ENCODE data around the gene RASA3.

Gene RASA3

DNA sequence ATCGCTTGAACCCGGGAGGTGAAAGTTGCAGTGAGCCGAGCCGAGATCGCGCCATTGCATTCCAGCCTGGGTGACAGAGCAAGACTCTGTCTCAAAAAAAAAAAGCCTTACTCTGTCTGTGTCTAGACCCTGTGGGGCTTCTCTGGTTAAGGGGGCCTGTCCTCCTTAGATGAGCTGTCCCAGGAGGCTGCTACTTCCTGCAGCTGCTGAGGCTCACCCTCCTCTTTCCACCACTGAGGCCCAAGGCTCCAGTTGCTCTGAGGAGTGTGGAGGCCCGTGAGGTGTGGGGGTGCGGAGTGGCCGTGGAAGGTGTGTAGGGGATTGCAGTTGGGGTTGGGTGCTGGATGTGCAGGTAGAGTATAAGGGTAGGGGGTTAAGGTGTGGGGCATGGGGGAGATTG is 22.1 kb upstream of the RASA3 start:
- TF ChIP-seq, protein P1, sequence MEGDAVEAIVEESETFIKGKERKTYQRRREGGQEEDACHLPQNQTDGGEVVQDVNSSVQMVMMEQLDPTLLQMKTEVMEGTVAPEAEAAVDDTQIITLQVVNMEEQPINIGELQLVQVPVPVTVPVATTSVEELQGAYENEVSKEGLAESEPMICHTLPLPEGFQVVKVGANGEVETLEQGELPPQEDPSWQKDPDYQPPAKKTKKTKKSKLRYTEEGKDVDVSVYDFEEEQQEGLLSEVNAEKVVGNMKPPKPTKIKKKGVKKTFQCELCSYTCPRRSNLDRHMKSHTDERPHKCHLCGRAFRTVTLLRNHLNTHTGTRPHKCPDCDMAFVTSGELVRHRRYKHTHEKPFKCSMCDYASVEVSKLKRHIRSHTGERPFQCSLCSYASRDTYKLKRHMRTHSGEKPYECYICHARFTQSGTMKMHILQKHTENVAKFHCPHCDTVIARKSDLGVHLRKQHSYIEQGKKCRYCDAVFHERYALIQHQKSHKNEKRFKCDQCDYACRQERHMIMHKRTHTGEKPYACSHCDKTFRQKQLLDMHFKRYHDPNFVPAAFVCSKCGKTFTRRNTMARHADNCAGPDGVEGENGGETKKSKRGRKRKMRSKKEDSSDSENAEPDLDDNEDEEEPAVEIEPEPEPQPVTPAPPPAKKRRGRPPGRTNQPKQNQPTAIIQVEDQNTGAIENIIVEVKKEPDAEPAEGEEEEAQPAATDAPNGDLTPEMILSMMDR (IDR thresholded peaks at IDR 0.05; ENCODE audit: insufficient read depth, low read depth, low read length, missing control alignments): no peak
- no peak overlapping the region for H3K4me3 ChIP-seq (ENCODE audit: low read length)
- DNase-seq (ENCODE audit: low read depth): no peak

DNA sequence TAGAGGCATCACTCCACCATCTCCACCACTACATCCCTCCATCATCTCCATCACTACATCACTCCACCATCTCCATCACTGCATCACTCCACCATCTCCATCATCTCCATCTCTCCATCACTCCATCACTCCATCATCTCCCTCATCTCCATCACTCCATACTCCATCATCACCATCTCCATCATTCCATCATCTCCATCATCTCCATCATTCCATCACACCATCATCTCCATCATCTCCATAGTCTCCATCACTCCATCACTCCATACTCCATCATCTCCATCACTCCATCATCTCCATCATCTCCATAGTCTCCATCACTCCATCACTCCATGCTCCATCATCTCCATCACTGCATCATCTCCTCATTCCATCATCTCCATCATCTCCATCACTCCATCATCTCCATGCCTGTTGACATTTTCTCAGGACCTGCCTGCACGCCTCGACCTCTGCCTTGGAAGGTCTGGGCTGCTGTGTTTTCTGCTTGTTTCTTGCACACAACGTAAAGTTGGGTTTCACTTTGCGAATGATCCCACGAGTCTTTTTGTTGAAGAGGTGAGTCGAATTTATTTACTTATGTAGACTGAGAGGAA is 21.2 kb upstream of the RASA3 start:
- TF ChIP-seq, protein P1 (IDR thresholded peaks at IDR 0.05; ENCODE audit: insufficient read depth, low read depth, low read length, missing control alignments): no peak
- DNase-seq (ENCODE audit: low read depth): no peak
- H3K4me3 ChIP-seq (ENCODE audit: low read length): no peak overlapping the region

DNA sequence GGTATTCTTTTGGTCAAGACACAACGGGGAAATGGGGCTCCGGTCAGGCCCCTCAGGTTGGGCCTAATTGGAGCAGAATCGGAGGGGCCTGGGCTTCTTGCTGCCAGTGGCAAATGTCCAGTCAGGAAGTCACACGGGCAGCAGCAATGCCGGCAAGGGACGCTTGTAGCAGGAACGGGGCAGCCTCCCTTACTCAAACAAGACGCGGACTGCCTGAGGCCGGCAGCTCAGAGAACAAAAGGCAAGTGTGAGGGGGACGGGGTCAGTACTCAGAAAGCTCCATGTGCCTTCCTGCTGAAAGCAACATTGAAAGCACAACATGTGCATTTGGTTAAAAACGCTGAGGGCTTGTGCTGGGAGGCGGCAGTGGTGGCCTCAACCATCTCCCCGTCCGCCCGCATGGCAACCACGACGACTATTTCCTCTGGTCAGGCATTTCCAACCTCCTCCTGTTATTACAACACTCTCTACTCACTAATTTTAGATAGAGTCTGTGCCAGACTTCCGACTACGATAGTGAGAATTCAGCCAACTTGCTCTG is 20.5 kb upstream of the RASA3 start:
- no peak for DNase-seq (ENCODE audit: low read depth)
- H3K4me3 ChIP-seq (ENCODE audit: low read length): no peak overlapping the region
- TF ChIP-seq, protein P1 (IDR thresholded peaks at IDR 0.05; ENCODE audit: insufficient read depth, low read depth, low read length, missing control alignments): no peak

DNA sequence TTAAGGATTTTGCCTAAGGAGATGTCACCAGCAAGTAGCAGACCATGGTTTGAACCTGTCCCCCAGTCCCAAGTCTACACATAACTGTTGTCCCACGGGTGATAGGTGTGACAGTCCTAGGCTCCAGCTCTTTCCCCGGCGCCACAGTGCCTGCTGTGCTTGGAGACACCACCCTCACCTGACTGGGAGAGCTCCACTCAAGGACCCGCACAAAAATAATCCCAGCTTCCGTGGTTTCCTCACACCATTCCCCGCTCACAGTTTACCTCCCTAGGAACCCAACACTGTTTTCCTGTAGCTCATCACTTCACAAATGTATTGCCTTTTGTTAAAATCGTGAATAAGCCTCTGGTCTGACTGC is 19.8 kb upstream of the RASA3 start:
- no peak overlapping the region for H3K4me3 ChIP-seq (ENCODE audit: low read length)
- no peak for DNase-seq (ENCODE audit: low read depth)
- TF ChIP-seq, protein P1 (IDR thresholded peaks at IDR 0.05; ENCODE audit: insufficient read depth, low read depth, low read length, missing control alignments): no peak

DNA sequence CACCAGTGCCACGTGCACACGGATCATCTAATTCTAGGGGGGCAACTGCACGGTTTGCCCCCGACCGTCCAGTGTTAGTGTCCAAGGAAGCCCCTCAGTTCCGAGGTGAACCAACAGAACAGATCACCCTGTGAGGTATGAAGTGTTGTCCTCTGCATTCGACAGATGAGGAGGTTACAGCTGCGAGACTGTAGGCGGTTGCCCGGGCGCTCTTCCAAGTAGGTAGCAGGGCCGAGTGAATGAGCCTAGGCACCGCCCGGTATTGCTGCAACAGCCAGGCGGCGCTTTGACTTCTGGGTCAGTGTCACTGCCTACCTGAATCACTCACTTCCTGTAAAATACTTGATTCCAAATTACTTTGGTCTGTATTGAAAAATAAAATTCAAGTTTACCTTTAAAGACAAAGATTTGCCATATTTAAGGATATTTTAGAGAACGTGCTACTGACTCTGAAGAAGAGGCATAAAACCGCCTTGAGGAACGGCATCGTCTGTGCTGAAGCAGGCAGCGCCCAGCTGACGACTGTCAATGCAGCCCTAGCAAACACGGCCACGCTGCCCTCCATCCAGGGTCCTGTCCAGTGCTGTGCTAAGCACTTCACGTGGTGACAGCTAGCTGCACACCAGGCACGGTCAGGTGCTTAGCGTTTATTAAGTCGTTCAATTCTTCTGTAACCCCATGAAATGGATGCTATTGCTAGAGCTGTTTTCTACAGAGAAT is 19.3 kb upstream of the RASA3 start:
- no peak overlapping the region for H3K4me3 ChIP-seq (ENCODE audit: low read length)
- TF ChIP-seq, protein P1 (IDR thresholded peaks at IDR 0.05; ENCODE audit: insufficient read depth, low read depth, low read length, missing control alignments): peak; percentile 39
- peak; percentile 94 for DNase-seq (ENCODE audit: low read depth)

DNA sequence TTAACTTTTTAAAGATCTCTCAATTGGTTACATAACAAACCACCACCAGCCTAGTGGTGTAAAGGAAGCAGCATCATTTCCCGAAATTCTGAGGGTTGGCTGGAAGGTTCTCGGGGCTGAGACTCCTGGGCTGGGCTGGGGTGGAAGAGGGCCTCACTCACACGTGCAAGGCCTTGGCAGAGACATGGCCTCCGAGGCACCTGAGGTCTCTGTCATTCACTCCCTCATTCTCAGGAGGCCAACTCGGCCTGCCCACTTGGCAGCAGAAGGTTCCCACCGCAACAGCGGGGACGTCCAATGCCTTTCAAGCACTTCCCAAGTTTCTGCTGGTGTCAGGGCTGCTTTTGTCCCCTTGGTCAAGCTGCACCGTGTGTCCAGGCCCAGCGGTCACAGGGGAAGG is 18.6 kb upstream of the RASA3 start:
- H3K4me3 ChIP-seq (ENCODE audit: low read length): no peak overlapping the region
- TF ChIP-seq, protein P1 (IDR thresholded peaks at IDR 0.05; ENCODE audit: insufficient read depth, low read depth, low read length, missing control alignments): no peak
- DNase-seq (ENCODE audit: low read depth): no peak

Data from epithelial cell of esophagus (primary cell).